HL-60 (cell line): ENCODE measurements around the gene CEBPE.
A peak's percentile ranks its signal among the peaks of the same experiment; 100 is the strongest.

Experiments
- DNase-seq, 2 experiments: peaks; one replicate each; pipeline ENCODE4 v3.0.0-alpha.2; 2010 to 2020; ENCODE audit warnings: low read depth in 1 of 2, low spot score in 1 of 2
- H3K27ac ChIP-seq: fragments of 250-450 bp; sonication (Bioruptor Pico); replicated peaks from 2 replicates; pipeline ENCODE4 v1.5.1; 2020; ENCODE audit warnings: mild to moderate bottlenecking, moderate library complexity
- H3K27me3 ChIP-seq: fragments of 250-450 bp; sonication (Bioruptor Pico); 2 replicates; pipeline ENCODE4 v1.5.1; 2021; ENCODE audit warnings: mild to moderate bottlenecking, moderate library complexity; ENCODE audit not compliant: insufficient read depth, poor library complexity, severe bottlenecking
- H3K4me3 ChIP-seq: replicated peaks from 2 replicates; pipeline ENCODE4 v1.5.1; 2011; ENCODE audit warnings: mild to moderate bottlenecking, control low read depth, low read length; ENCODE audit not compliant: insufficient read depth
- GABPA ChIP-seq: IDR thresholded peaks from 2 replicates; pipeline ENCODE4 v1.6.1; 2012; ENCODE audit warnings: low read depth
- POLR2AphosphoS5 ChIP-seq: IDR thresholded peaks from 2 replicates; pipeline ENCODE4 v1.6.1; 2012; ENCODE audit warnings: low read depth
- SPI1 ChIP-seq: IDR thresholded peaks from 2 replicates; pipeline ENCODE4 v1.6.1; 2012; ENCODE audit warnings: low read depth, mild to moderate bottlenecking, borderline replicate concordance
- TF ChIP-seq, protein P1 (sequence below): IDR thresholded peaks from 2 replicates; pipeline ENCODE4 v1.6.1; 2012; ENCODE audit warnings: low read depth; ENCODE audit not compliant: insufficient replicate concordance
- TF ChIP-seq, protein P2 (sequence below): IDR thresholded peaks from one replicate; pipeline ENCODE4 v1.5.1; 2011; ENCODE audit warnings: low read length, control low read depth, inconsistent platforms; ENCODE audit not compliant: insufficient read depth

Gene CEBPE

DNA sequence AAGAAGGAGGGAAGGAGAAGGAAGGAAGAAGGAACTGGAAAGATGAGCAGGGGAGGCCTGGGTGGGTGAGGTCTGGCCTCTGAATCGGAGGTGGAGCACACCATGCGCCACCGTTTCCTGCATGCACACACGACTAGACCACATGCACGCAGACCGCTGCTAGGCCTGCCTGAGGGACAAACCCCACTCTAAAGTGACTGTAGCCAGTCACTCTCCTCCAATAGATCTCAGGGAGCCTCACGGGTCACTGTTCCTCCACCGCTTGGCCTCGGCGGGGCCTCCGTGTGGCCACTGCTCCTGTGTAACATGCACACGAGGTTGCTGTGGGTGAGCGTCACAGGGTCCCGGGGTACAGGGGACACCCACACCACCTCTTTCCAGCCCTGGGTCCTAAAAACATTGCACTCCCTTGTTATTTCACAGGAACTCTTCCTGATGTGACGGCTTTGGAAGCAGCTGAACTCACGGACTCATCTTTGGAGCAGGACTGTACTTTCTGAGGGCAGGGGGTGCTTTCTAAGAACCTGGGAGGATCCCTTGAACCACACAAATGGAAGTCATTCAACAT lies 17.6 kb upstream of the CEBPE start:
- no peak for DNase-seq
- Histone ChIP-seq H3K27ac (no peak overlapping the region), H3K4me3 (no peak overlapping the region), H3K27me3 (no peaks in the 10 kb centered on the region)
- TF ChIP-seq, protein P1, sequence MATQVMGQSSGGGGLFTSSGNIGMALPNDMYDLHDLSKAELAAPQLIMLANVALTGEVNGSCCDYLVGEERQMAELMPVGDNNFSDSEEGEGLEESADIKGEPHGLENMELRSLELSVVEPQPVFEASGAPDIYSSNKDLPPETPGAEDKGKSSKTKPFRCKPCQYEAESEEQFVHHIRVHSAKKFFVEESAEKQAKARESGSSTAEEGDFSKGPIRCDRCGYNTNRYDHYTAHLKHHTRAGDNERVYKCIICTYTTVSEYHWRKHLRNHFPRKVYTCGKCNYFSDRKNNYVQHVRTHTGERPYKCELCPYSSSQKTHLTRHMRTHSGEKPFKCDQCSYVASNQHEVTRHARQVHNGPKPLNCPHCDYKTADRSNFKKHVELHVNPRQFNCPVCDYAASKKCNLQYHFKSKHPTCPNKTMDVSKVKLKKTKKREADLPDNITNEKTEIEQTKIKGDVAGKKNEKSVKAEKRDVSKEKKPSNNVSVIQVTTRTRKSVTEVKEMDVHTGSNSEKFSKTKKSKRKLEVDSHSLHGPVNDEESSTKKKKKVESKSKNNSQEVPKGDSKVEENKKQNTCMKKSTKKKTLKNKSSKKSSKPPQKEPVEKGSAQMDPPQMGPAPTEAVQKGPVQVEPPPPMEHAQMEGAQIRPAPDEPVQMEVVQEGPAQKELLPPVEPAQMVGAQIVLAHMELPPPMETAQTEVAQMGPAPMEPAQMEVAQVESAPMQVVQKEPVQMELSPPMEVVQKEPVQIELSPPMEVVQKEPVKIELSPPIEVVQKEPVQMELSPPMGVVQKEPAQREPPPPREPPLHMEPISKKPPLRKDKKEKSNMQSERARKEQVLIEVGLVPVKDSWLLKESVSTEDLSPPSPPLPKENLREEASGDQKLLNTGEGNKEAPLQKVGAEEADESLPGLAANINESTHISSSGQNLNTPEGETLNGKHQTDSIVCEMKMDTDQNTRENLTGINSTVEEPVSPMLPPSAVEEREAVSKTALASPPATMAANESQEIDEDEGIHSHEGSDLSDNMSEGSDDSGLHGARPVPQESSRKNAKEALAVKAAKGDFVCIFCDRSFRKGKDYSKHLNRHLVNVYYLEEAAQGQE, result no peak
- TF ChIP-seq, protein P2, sequence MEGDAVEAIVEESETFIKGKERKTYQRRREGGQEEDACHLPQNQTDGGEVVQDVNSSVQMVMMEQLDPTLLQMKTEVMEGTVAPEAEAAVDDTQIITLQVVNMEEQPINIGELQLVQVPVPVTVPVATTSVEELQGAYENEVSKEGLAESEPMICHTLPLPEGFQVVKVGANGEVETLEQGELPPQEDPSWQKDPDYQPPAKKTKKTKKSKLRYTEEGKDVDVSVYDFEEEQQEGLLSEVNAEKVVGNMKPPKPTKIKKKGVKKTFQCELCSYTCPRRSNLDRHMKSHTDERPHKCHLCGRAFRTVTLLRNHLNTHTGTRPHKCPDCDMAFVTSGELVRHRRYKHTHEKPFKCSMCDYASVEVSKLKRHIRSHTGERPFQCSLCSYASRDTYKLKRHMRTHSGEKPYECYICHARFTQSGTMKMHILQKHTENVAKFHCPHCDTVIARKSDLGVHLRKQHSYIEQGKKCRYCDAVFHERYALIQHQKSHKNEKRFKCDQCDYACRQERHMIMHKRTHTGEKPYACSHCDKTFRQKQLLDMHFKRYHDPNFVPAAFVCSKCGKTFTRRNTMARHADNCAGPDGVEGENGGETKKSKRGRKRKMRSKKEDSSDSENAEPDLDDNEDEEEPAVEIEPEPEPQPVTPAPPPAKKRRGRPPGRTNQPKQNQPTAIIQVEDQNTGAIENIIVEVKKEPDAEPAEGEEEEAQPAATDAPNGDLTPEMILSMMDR, result no peak
- TF ChIP-seq GABPA (no peak), SPI1 (no peak), POLR2AphosphoS5 (no peak)

DNA sequence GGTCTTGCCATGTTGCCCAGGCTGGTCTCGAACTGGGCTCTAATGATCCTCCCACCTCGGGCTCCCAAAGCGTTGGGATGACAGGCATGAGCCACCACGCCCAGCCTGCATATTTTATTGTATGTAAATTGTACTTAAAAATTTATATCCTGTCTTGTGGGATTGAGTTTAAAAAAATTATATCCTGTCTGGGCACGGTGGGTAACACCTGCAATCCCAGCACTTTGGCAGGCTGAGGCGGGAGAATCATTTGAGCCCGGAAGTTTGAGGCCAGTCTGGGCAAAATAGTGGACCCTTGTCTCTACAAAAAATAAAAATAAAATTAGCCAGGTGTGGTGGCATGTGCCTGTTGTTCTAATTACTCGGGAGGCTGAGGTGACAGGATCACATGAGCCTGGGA lies 13.9 kb upstream of the CEBPE start:
- Histone ChIP-seq H3K27ac (no peak overlapping the region), H3K27me3 (no peaks in the 10 kb centered on the region), H3K4me3 (no peak overlapping the region)
- no peak for DNase-seq
- TF ChIP-seq SPI1, result no peak
- TF ChIP-seq, protein P1, result no peak
- TF ChIP-seq, protein P2, result no peak
- TF ChIP-seq POLR2AphosphoS5, result no peak
- no peak for TF ChIP-seq GABPA

DNA sequence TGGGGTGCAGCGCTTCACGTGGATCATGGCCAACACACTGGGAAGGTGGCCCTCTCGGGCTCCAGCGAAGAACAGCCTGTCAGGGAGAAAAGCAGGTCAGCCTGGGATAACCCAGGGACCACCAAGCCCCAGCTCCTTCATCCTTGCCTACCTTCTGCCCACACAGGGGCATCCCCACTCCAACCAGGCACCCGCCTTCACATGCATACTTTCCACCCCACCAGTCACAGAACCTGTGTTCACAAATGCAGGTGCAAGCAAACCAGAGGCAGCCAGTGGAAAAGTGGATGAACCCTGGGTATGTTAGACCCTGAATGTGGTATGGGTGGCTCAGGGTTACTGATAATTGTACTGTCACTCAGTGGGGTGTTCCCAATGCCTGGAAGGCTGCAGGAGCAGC lies 12.4 kb upstream of the CEBPE start:
- DNase-seq, result no peak
- Histone ChIP-seq H3K27me3 (no peaks in the 10 kb centered on the region), H3K4me3 (no peak overlapping the region), H3K27ac (peak overlapping the region; percentile 47)
- TF ChIP-seq GABPA, result no peak
- TF ChIP-seq, protein P1, result no peak
- TF ChIP-seq POLR2AphosphoS5, result no peak
- TF ChIP-seq SPI1, result no peak
